BLaER1 (cell line): ENCODE data around the gene DENND5B.
"Not testable (repeated sequence)": the region's sequence is repeated elsewhere in the genome, so short reads cannot be mapped to it uniquely, and the experiment has no call there.

Experiments
- H3K27ac ChIP-seq: shearing (Covaris generic); formaldehyde crosslinking; 2 replicates; pipeline ENCODE4 v1.8.1; 2022
- H3K27me3 ChIP-seq: shearing (Covaris generic); formaldehyde crosslinking; 2 replicates; pipeline ENCODE4 v1.8.1; 2022
- H3K36me3 ChIP-seq: shearing (Covaris generic); formaldehyde crosslinking; 2 replicates; pipeline ENCODE4 v1.8.1; 2022
- H3K4me1 ChIP-seq: shearing (Covaris generic); formaldehyde crosslinking; 2 replicates; pipeline ENCODE4 v1.8.1; 2022
- H3K4me2 ChIP-seq: shearing (Covaris generic); formaldehyde crosslinking; 2 replicates; pipeline ENCODE4 v1.8.1; 2022
- H3K4me3 ChIP-seq: shearing (Covaris generic); formaldehyde crosslinking; 2 replicates; pipeline ENCODE4 v1.8.1; 2022
- H3K9ac ChIP-seq: shearing (Covaris generic); formaldehyde crosslinking; 2 replicates; pipeline ENCODE4 v1.8.1; 2022
- H3K9me3 ChIP-seq: shearing (Covaris generic); formaldehyde crosslinking; 2 replicates; pipeline ENCODE4 v1.8.1; 2022
- H4K20me1 ChIP-seq: shearing (Covaris generic); formaldehyde crosslinking; 2 replicates; pipeline ENCODE4 v1.8.1; 2022
- Cebpa-rat ChIP-seq: shearing (Covaris generic); IDR thresholded peaks from 2 replicates; pipeline ENCODE4 v1.8.1; 2022

The DENND5B gene

DNA sequence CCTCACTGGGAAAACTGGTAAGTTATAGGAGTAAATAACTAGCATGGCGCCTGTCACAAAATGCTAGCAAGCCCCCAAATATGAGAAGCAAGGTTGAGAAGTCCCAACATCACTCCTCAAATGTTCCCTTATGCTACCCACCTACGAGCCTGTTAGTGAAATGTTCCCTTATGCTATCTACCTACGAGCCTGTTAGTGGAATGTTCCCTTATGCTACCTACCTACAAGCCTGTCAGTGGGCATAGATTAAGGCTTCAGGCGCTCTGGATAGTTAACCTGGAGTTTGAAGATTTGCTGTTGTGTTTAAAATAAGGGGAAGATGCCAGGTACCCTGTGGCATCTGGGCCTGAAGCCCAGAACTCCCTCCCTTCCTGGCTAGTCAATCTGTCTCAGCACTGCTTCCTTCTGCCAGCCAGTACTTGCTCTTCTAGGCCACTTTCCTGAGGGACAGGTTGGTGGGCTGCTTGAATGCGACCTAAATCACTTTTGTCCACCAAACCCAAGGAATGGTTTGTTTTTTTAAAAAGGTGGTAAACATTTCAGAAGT, 197.9 kb downstream of the DENND5B start:
- H4K20me1 ChIP-seq, result no peaks in the 10 kb centered on the region
- no peaks in the 10 kb centered on the region for H3K9me3 ChIP-seq
- H3K4me1 ChIP-seq, result no peaks in the 10 kb centered on the region
- H3K4me3 ChIP-seq, result no peak overlapping the region
- no peak overlapping the region for H3K9ac ChIP-seq
- no peak overlapping the region for H3K4me2 ChIP-seq
- no peak for TF ChIP-seq Cebpa-rat
- no peak overlapping the region for H3K27ac ChIP-seq
- H3K36me3 ChIP-seq, result peaks cover 16% of the 10 kb centered on the region
- no peaks in the 10 kb centered on the region for H3K27me3 ChIP-seq

DNA sequence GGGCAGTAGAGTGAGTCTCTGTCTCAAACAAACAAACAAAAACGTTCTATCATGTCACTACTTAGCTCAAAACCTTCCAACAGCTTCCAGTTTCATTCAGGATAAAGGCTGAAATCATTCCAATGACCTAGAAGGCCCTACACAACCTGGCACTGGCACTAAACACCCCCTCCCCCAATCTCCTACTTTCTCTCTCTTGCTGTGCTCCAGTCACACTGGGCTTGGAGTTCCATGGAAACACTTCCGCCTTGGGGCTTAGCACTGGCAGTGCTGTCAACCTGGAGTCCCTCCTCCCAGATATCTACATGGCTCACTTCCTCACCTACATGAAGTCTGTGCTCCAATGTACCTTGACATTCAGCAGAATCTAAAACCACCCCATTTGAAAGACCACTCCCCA, 199.9 kb downstream of the DENND5B start:
- TF ChIP-seq Cebpa-rat, result no peak
- Histone ChIP-seq H3K4me1 (no peaks in the 10 kb centered on the region), H3K27me3 (no peaks in the 10 kb centered on the region), H3K4me3 (no peak overlapping the region), H3K4me2 (no peak overlapping the region), H3K36me3 (peaks cover 14% of the 10 kb centered on the region), H3K9ac (no peak overlapping the region), H3K9me3 (no peaks in the 10 kb centered on the region), H4K20me1 (no peaks in the 10 kb centered on the region), H3K27ac (no peak overlapping the region)

DNA sequence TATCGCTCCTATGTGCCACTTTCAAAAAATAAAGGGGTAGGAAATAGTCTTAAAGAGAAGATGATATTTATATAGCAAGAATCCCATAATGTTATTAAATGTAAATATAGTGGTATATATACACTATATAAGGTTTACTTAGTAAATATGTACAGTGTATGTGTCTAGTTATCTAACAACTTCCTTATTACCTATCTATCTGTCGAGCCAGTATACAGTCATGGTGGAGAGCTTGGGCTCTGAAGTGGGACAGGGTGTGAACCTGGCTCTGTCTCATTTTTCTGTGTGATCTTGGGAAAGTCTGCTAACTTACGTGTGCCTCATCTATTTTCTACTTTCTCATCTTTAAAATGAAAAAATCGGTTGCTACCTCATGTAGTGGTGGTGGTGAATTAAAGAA, 202.2 kb downstream of the DENND5B start:
- H3K9me3 ChIP-seq, result no peaks in the 10 kb centered on the region
- no peak overlapping the region for H3K9ac ChIP-seq
- H3K4me2 ChIP-seq, result no peak overlapping the region
- H3K27me3 ChIP-seq, result no peaks in the 10 kb centered on the region
- H3K4me3 ChIP-seq, result no peak overlapping the region
- no peak overlapping the region for H3K27ac ChIP-seq
- H4K20me1 ChIP-seq, result no peaks in the 10 kb centered on the region
- TF ChIP-seq Cebpa-rat, result no peak
- no peaks in the 10 kb centered on the region for H3K4me1 ChIP-seq
- peaks cover 18% of the 10 kb centered on the region for H3K36me3 ChIP-seq

DNA sequence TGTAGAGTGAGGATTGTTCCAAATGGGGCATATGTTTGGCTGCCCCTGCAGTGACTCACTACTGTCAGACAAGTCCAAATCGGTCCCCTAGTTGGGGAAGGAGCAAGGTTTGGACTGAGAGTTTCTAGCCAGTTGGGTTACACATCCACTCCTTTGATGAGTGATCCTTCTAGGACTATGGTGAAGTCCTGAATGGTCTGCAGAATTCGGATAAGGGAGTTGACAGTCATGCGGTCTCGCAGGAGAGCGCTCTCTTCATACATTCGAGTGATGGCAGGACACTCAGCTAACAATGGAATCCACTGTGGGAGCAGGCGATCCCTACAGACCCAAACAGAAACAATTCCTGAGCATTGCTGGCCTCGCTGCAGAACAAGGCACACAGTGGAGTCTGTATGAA, 203.5 kb downstream of the DENND5B start:
- H3K9ac ChIP-seq, result no peak overlapping the region
- no peaks in the 10 kb centered on the region for H3K9me3 ChIP-seq
- H3K27me3 ChIP-seq, result no peaks in the 10 kb centered on the region
- H3K4me1 ChIP-seq, result no peaks in the 10 kb centered on the region
- H3K4me2 ChIP-seq, result no peak overlapping the region
- H3K4me3 ChIP-seq, result no peak overlapping the region
- TF ChIP-seq Cebpa-rat, result no peak
- no peaks in the 10 kb centered on the region for H4K20me1 ChIP-seq
- H3K27ac ChIP-seq, result no peak overlapping the region
- peaks cover 18% of the 10 kb centered on the region for H3K36me3 ChIP-seq

DNA sequence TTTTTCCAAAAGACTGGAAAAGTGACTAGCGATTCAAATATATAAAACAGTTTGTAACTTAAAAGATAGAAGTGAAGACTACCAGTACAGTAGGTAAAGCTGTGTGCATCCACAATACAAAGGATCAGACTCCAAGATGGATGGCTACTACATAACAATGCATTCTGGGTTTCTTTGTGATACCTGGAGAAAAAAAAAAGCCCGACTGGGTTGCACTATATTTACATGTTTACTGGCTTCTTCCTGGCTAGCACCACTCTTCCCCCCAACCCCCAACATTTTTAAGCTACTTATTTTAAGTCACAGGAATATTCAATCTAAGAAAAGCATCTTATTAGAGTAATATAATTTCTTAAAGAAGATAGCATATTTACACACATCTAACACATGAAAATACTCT, 203.9 kb downstream of the DENND5B start:
- Histone ChIP-seq H4K20me1 (no peaks in the 10 kb centered on the region), H3K4me1 (no peaks in the 10 kb centered on the region), H3K9me3 (no peaks in the 10 kb centered on the region), H3K4me3 (no peak overlapping the region), H3K27me3 (no peaks in the 10 kb centered on the region), H3K36me3 (peaks cover 18% of the 10 kb centered on the region), H3K27ac (no peak overlapping the region), H3K9ac (no peak overlapping the region), H3K4me2 (no peak overlapping the region)
- no peak for TF ChIP-seq Cebpa-rat

DNA sequence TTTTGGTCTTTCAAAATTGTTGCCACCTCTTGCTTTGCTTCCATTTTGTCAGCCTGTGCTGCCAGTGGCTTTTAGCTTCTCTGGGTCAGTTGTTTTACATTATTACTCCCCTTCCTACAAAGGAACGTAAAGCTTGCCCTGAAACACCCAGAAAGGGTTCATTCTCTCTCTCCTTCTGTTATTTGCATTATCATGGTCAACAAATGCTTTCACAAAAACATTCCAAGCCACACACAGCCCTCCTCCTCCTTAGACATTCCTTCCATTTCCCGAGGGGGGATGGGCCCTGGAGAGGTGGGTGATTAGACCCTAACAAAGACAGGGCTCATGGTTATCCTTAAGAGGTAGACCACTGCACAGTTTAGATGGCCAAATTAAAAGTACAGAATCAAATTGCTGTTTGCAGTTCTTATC, 204.6 kb downstream of the DENND5B start:
- H3K36me3 ChIP-seq, result peaks cover 18% of the 10 kb centered on the region
- H3K4me2 ChIP-seq, result no peak overlapping the region
- H4K20me1 ChIP-seq, result no peaks in the 10 kb centered on the region
- no peak for TF ChIP-seq Cebpa-rat
- H3K27ac ChIP-seq, result no peak overlapping the region
- no peaks in the 10 kb centered on the region for H3K9me3 ChIP-seq
- no peaks in the 10 kb centered on the region for H3K4me1 ChIP-seq
- H3K4me3 ChIP-seq, result no peak overlapping the region
- H3K27me3 ChIP-seq, result no peaks in the 10 kb centered on the region
- no peak overlapping the region for H3K9ac ChIP-seq

DNA sequence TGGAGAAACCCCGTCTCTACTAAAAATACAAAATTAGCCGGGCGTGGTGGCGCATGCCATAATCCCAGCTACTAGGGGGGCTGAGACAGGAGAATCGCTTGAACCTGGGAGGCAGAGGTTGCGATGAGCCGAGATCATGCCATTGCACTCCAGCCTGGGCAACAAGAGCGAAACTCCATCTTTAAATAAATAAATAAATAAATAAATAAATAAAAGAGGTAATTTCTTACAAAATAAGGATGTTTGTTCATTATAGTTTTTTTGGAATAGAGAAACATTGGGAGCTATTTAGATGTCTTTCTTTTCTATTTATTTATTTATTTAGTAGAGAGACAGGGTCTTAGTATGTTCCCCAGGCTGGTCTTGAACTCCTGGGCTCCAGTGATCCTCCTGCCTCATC, 213.7 kb downstream of the DENND5B start:
- not testable (repeated sequence) for H3K27me3 ChIP-seq, H3K4me1 ChIP-seq, H3K27ac ChIP-seq, H3K4me2 ChIP-seq, H3K36me3 ChIP-seq, H3K4me3 ChIP-seq, H3K9me3 ChIP-seq, H3K9ac ChIP-seq, H4K20me1 ChIP-seq

DNA sequence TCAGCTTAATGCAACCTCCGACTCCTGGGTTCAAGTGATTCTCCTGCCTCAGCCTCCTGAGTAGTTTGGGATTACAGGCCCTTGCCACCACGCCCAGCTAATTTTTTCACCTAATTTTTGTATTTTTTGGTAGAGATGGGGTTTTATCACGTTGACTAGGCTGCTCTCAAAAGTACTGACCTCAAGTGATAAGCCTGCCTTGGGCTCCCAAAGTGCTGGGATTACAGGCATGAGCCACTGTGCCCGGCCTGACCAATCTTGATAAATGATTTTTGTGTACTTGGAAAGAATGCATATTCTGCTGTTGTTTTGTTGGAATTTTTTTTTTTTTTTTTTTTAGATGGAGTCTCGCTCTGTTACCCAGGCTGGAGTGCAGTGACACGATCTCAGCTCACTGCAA, 215.5 kb downstream of the DENND5B start:
- H3K4me2 ChIP-seq, H3K27me3 ChIP-seq, H3K36me3 ChIP-seq, H3K4me3 ChIP-seq, H3K9ac ChIP-seq, H3K9me3 ChIP-seq, H4K20me1 ChIP-seq, H3K4me1 ChIP-seq, H3K27ac ChIP-seq: not testable (repeated sequence)

DNA sequence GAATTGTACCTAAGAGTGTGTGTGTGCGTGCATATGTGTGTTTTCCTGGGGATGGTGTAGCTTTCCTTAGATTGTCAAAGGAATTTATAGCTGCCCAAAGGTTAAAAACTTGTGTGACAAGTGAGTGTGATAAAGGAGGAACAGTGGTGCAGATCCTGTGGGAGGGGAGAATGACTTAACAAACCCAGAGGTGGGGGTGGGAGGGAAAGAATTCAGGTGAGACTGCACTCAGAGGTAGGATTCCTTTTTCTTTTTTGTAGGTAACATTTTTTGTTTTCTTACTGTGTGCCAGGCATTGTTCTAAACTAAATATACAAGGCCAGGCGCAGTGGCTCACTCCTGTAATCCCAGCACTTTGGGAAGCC, 219.7 kb downstream of the DENND5B start:
- TF ChIP-seq Cebpa-rat, result no peak
- H4K20me1 ChIP-seq, result no peaks in the 10 kb centered on the region
- H3K27ac ChIP-seq, result no peak overlapping the region
- peaks cover 7% of the 10 kb centered on the region; the same call in 1 of the 2 replicates for H3K4me1 ChIP-seq
- no peaks in the 10 kb centered on the region for H3K9me3 ChIP-seq
- H3K36me3 ChIP-seq, result no peaks in the 10 kb centered on the region
- H3K4me2 ChIP-seq, result no peak overlapping the region
- H3K9ac ChIP-seq, result no peak overlapping the region
- H3K27me3 ChIP-seq, result no peaks in the 10 kb centered on the region
- H3K4me3 ChIP-seq, result no peak overlapping the region

DNA sequence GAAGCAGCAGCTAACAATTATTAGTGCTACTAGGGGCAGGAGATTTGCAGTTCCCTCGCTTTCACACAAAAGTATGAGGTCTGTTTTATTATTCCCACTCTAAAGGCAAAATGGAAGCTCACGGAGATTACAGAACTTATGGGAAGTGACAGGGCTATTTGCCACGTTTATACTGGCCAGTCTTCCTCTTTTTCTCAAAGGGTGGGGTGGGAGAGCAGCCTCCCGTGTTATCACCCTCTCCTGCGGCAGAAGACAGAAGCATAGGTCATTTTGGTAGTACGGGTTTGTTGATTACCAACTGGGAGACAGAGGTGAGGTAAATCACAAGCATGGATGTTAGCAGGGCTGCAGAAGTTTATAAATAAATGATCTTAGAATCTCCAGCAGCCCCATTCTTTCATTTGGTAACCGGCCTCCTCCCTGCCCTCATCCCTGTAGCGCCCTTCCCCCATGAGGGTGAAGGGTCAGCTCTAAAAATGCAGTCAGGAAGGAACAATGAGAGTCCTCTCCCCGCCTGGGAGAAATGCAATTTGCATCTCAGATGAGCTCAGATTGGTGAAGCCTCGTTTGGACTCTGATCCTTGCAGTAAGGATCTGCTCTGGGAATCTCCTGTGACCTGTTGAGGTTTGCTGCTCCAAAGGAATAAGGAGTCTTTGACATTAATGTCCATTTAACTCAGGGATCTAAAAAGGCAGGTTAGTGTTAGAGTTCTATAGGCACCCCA, 220.2 kb downstream of the DENND5B start:
- Histone ChIP-seq H3K9ac (no peak overlapping the region), H3K4me1 (peaks cover 7% of the 10 kb centered on the region; the same call in 1 of the 2 replicates), H3K4me2 (no peak overlapping the region), H4K20me1 (no peaks in the 10 kb centered on the region), H3K27me3 (no peaks in the 10 kb centered on the region), H3K27ac (no peak overlapping the region), H3K4me3 (no peak overlapping the region), H3K9me3 (no peaks in the 10 kb centered on the region), H3K36me3 (no peaks in the 10 kb centered on the region)
- no peak for TF ChIP-seq Cebpa-rat
